22Rv1 (cell line): Measurements from ENCODE around the gene CPXM2.

Source experiments
- H3K27ac ChIP-seq: fragments of 450-650 bp; 2 replicates; pipeline ENCODE4 v1.5.1; 2017
- ZFX ChIP-seq: fragments of 450-650 bp; IDR thresholded peaks from 2 replicates; pipeline ENCODE4 v1.6.1; 2017; ENCODE audit warnings: antibody characterized with exemption, borderline replicate concordance
- TF ChIP-seq, protein P1 (sequence below): fragments of 450-650 bp; IDR thresholded peaks from 2 replicates; pipeline ENCODE4 v1.5.1; 2017; ENCODE audit warnings: mild to moderate bottlenecking

The CPXM2 gene

DNA sequence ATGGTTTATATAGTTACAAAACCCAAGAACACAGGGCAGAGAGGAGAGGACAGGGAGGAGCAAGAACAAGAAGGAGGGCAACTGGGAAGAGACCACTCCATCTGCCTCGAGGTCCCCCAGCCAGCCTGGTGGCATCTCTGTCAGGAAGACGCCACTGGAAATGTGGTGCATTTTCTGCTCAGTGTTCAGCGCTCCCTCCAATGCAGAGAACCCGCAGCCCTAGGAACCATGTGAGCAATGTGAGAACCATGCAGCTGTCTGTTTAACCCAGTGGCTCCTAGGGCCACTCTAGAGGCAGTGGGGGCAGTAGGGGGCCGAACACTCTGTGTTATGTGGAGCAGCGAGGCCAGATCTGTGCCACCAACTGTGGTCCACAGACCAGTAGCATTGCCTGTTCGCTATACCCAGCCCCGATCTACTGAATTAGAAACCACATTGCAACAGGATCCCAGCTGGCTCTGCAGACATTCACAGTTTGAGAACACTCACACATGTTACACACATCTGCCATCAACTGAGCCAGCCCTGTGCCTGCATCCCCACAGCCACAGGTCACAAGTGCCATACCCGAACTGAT is 110.2 kb downstream of the CPXM2 start:
- no peak for TF ChIP-seq ZFX
- TF ChIP-seq, protein P1, sequence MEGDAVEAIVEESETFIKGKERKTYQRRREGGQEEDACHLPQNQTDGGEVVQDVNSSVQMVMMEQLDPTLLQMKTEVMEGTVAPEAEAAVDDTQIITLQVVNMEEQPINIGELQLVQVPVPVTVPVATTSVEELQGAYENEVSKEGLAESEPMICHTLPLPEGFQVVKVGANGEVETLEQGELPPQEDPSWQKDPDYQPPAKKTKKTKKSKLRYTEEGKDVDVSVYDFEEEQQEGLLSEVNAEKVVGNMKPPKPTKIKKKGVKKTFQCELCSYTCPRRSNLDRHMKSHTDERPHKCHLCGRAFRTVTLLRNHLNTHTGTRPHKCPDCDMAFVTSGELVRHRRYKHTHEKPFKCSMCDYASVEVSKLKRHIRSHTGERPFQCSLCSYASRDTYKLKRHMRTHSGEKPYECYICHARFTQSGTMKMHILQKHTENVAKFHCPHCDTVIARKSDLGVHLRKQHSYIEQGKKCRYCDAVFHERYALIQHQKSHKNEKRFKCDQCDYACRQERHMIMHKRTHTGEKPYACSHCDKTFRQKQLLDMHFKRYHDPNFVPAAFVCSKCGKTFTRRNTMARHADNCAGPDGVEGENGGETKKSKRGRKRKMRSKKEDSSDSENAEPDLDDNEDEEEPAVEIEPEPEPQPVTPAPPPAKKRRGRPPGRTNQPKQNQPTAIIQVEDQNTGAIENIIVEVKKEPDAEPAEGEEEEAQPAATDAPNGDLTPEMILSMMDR, result no peak
- no peak overlapping the region for H3K27ac ChIP-seq

DNA sequence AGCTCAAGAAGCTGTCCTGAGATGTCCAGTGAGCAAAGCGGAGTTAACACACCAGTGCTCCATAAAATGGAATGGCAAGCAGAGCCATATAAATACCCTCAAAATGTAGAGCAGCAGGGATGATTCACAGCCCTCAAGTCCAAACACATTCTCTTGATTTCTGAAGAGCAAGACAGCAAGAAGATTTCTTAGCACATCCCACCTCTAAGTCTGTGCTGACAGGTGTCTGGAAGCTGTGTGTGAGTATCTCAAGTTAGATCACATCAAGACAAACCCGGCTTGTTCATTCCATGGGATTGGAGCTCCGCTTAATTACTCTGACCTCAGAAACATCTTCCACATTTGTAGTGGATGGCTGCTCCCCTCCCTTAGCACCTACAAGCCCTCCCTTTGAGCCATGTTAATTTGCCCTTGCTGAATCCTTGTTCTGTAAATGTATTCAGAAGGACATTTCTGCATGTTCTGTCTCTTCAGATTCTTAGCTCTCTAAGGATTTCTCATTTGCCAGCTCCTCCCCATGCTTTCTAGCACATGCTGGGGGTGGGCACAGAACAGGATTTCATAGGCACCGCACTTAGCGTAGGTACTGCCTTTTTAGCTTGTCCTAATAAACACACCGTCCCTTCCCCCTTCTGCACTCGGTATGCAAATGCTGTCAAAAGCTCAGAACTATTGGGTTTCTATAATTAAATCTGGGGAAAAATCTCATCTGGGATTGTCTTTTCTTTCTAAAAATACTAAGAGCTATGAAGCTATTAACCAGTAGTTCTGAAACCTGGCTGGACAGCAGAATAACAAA is 112.7 kb downstream of the CPXM2 start:
- TF ChIP-seq ZFX, result no peak
- TF ChIP-seq, protein P1, result no peak
- no peak overlapping the region for H3K27ac ChIP-seq

DNA sequence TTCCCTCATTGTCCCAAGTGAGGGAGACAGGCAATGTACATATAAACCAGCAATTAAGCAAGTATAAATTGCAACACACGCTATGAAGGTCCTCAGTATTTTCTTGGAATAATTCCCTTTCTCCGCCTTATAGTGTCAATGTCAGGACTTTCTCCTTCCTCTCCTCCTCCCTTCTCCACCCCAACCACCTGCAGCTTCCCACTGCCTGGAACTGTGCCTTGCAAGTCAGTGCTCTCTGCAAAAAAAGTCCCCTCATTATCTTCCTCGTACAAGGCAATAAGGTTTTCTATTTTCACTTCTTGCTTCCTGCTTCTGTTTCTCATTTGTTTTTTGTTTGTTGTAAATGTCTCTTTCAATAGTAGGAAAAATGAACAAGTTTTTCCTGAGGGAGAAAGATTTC is 113.7 kb downstream of the CPXM2 start:
- TF ChIP-seq ZFX, result no peak
- TF ChIP-seq, protein P1, result no peak
- no peak overlapping the region for H3K27ac ChIP-seq

DNA sequence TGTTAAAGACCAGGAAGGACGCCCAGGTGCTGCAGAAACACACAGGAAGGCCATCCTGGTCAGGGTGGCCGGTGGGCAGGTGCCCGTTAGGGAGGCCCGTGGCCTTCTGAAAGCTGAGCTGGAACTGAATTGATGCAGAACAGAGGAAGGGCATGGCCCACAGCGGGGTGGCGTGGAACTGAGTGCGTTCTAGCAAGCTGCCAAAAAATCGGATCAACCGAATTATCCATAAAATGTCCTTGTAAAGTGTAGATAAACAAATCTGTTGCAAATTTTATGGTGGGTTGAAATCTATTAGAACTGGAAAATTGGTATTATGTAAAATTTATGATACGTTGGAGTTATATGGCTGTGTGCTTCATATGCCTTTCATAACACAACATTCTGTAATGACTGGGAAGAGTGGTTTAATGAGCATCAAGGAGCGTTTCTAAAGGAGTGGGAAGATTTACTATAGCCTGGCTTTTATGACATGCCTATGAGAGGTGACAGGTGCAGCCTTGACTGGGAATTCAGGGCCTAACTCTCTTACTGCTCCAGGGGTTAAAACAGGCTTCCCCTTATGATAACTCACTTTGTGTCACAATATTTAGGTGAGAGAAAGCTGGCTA is 117.4 kb downstream of the CPXM2 start:
- no peak for TF ChIP-seq ZFX
- TF ChIP-seq, protein P1, result no peak

DNA sequence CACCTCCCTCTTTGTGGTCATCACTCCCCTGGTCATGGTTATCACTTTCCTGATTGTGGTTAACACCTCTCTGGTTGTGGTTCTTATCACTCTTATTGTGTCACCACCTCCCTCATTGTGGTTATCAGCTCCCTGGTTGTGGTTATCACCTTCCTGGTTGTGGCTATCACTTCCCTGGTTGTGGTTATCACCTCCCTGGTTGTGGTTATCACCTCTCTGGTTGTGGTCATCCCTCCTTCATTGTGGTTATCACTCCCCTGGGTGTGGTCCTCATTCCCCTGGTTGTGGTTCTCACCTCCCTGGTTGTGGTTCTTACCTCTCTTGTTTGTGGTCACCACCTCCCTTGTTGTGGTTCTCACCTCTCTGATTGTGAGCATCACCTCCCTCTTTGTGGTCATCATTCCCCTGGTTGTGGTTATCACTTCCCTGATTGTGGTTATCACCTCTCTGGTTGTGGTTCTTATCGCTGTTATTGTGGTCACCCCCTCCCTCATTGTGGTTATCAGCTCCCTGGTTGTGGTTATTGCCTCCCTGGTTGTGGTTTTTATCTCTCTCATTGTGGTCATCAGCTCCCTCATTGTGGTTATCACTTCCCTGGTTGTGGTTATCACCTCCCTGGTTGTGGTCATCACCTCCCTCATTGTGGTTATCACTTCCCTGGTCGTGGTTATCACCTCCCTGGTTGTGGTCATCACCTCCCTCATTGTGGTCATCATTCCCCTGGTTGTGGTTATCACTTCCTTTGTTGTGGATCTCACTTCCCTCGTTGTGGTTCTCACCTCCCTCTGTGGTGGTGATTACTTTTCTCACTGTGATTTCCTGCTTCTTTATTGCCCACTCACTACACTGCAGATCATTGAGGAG is 118.7 kb downstream of the CPXM2 start:
- H3K27ac ChIP-seq, result no peak overlapping the region
- TF ChIP-seq, protein P1, result no peak
- TF ChIP-seq ZFX, result no peak

More for the DNA sequence above, 117.4 kb downstream of the CPXM2 start:
- H3K27ac ChIP-seq, result no peak overlapping the region

DNA sequence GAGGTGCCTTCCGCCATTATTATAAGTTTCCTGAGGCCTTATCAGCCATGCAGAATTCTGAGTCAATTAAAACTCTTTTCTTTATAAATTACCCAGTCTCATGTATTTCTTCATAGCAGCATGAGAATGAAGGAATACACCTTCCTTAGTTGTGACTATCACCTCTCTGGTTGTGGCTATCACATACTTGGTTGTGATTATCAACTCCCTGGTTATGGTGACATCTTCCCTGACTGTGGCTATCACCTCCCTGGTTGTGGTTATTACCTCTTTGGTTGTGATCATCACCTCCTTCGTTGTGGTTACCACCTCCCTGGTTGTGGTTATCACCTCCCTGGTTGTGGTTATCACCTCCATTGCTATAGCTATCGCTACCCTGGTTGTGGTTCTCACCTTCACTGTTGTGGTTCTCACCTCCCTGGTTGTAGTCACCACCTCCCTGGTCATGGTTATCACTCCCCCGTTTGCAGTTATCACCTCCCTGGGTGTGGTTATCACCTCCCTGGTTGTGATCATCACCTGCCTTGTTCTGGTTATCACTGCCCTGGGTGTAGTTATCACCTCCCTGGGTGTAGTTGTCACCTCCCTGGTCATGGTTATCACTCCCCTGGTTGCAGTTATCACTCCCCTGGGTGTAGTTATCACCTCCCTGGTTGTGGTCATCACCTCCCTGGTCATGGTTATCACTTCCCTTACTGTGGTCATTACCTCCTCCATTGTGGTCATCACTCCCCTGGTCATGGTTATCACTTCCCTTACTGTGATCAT is 119.5 kb downstream of the CPXM2 start:
- TF ChIP-seq, protein P1, result no peak
- no peak for TF ChIP-seq ZFX

More for the DNA sequence above, 119.5 kb downstream of the CPXM2 start:
- no peak overlapping the region for H3K27ac ChIP-seq
